NB4 (cell line): ENCODE results near the gene CNTNAP3.
"Not testable (repeated sequence)": the region's sequence is repeated elsewhere in the genome, so short reads cannot be mapped to it uniquely, and the experiment has no call there.

ENCODE experiments used
- DNase-seq: peaks from one replicate; pipeline ENCODE4 v3.0.0; 2010; ENCODE audit warnings: low read depth
- H3K4me3 ChIP-seq: one replicate; pipeline ENCODE4 v1.5.1; 2011; ENCODE audit warnings: mild to moderate bottlenecking, low read depth, low read length, moderate library complexity

CNTNAP3 gene

GRCh38 chr9:39287980-39288379 lies at the start of gene CNTNAP3:
CNTNAP3 (minus strand) TSS chr9:39288167; CDS start chr9:39288064, 103 bp downstream.
- not testable (repeated sequence) for DNase-seq, H3K4me3 ChIP-seq

GRCh38 chr9:39279995-39280394 lies 8.0 kb downstream of the CNTNAP3 start:
- not testable (repeated sequence) for DNase-seq, H3K4me3 ChIP-seq

GRCh38 chr9:39242513-39242912 lies 45.5 kb downstream of the CNTNAP3 start:
- DNase-seq, result not testable (repeated sequence)

GRCh38 chr9:39232130-39232991 lies 55.6 kb downstream of the CNTNAP3 start:
- DNase-seq, H3K4me3 ChIP-seq: not testable (repeated sequence)

More at GRCh38 chr9:39242513-39242912, 45.5 kb downstream of the CNTNAP3 start:
- H3K4me3 ChIP-seq, result not testable (repeated sequence)

GRCh38 chr9:39215976-39216375 lies 72.0 kb downstream of the CNTNAP3 start:
- not testable (repeated sequence) for DNase-seq, H3K4me3 ChIP-seq

GRCh38 chr9:39209773-39210172 lies 78.2 kb downstream of the CNTNAP3 start:
- not testable (repeated sequence) for DNase-seq, H3K4me3 ChIP-seq

GRCh38 chr9:39206643-39207042 lies 81.3 kb downstream of the CNTNAP3 start:
- not testable (repeated sequence) for DNase-seq, H3K4me3 ChIP-seq

- DNase-seq, H3K4me3 ChIP-seq: not testable (repeated sequence)
Measured at GRCh38 chr9:39205842-39206241, 82.1 kb downstream of the CNTNAP3 start.

GRCh38 chr9:39200412-39200811 lies 87.6 kb downstream of the CNTNAP3 start:
- DNase-seq, H3K4me3 ChIP-seq: not testable (repeated sequence)

GRCh38 chr9:39198000-39198709 lies 89.8 kb downstream of the CNTNAP3 start:
- not testable (repeated sequence) for DNase-seq

GRCh38 chr9:39171370-39171769 lies 116.6 kb downstream of the CNTNAP3 start:
- H3K4me3 ChIP-seq, DNase-seq: not testable (repeated sequence)

More at GRCh38 chr9:39198000-39198709, 89.8 kb downstream of the CNTNAP3 start:
- H3K4me3 ChIP-seq, result not testable (repeated sequence)

- not testable (repeated sequence) for H3K4me3 ChIP-seq, DNase-seq
Measured at GRCh38 chr9:39157714-39158113, 130.3 kb downstream of the CNTNAP3 start.

- not testable (repeated sequence) for DNase-seq
Measured at GRCh38 chr9:39132826-39133552, 155.0 kb downstream of the CNTNAP3 start.

GRCh38 chr9:39121401-39121800 lies 166.6 kb downstream of the CNTNAP3 start:
- not testable (repeated sequence) for H3K4me3 ChIP-seq, DNase-seq

More at GRCh38 chr9:39132826-39133552, 155.0 kb downstream of the CNTNAP3 start:
- not testable (repeated sequence) for H3K4me3 ChIP-seq

GRCh38 chr9:39111746-39112145 lies 176.2 kb downstream of the CNTNAP3 start:
- not testable (repeated sequence) for H3K4me3 ChIP-seq, DNase-seq
